OCI-LY3 (cell line): ENCODE results near the gene SAMD8.
A peak's percentile ranks its signal among the peaks of the same experiment; 100 is the strongest.
"Not testable (repeated sequence)": the region's sequence is repeated elsewhere in the genome, so short reads cannot be mapped to it uniquely, and the experiment has no call there.

Source experiments
- H2AFZ ChIP-seq: fragments of 200-600, 300-600 bp; shearing (Covaris generic); 2 replicates; pipeline ENCODE4 v1.6.0; 2014; ENCODE audit warnings: antibody characterized with exemption, low read depth, low read length
- H3K27ac ChIP-seq: fragments of 200-600, 300-600 bp; sonication (generic); 2 replicates; pipeline ENCODE4 v1.5.1; 2014; ENCODE audit warnings: mild to moderate bottlenecking, low read length, moderate library complexity, mixed read lengths
- H3K27me3 ChIP-seq: fragments of 200-600, 300-600 bp; sonication (generic); 2 replicates; pipeline ENCODE4 v1.6.1; 2014; ENCODE audit warnings: low read depth, low read length, mixed read lengths
- H3K36me3 ChIP-seq: fragments of 200-600, 300-600 bp; sonication (generic); replicated peaks from 2 replicates; pipeline ENCODE3; 2014; ENCODE audit warnings: low read depth, low read length, mixed read lengths
- H3K4me1 ChIP-seq: fragments of 300-600, 200-600 bp; sonication (generic); 2 replicates; pipeline ENCODE4 v1.6.1; 2014; ENCODE audit warnings: low read length, mixed read lengths
- H3K4me2 ChIP-seq: fragments of 200-600, 300-600 bp; sonication (generic); 2 replicates; pipeline ENCODE4 v1.6.1; 2014; ENCODE audit warnings: low read length, mixed read lengths
- H3K4me3 ChIP-seq: fragments of 300-600, 200-600 bp; sonication (generic); 2 replicates; pipeline ENCODE4 v1.5.1; 2014; ENCODE audit warnings: antibody characterized with exemption, mild to moderate bottlenecking, low read length, moderate library complexity
- H3K79me2 ChIP-seq: fragments of 300-600, 200-600 bp; shearing (Covaris generic); 2 replicates; pipeline ENCODE4 v1.6.1; 2014; ENCODE audit warnings: mild to moderate bottlenecking, low read length, mixed read lengths
- H3K9ac ChIP-seq: fragments of 300-600, 200-600 bp; shearing (Covaris generic); 2 replicates; pipeline ENCODE4 v1.6.0; 2014; ENCODE audit warnings: mild to moderate bottlenecking, low read length, moderate library complexity
- H3K9me3 ChIP-seq: fragments of 200-600, 300-600 bp; shearing (Covaris generic); 2 replicates; pipeline ENCODE4 v1.6.1; 2014; ENCODE audit warnings: low read length, mixed read lengths; ENCODE audit not compliant: insufficient read depth
- H4K20me1 ChIP-seq: fragments of 200-600, 300-600 bp; sonication (generic); 2 replicates; pipeline ENCODE4 v1.6.1; 2016; ENCODE audit warnings: low read length, mixed read lengths; ENCODE audit not compliant: insufficient read depth
- EZH2phosphoT487 ChIP-seq: fragments of 200-600 bp; shearing (Covaris generic); IDR thresholded peaks from 2 replicates; pipeline ENCODE4 v1.6.1; 2018; ENCODE audit warnings: antibody characterized with exemption, mixed run types, low read depth
- TF ChIP-seq, protein P1 (sequence below): fragments of 200-600, 300-600 bp; sonication (generic); IDR thresholded peaks from 2 replicates; pipeline ENCODE4 v1.5.1; 2014; ENCODE audit warnings: antibody characterized with exemption, low read length, low read depth

Gene SAMD8

GRCh38 chr10:75186310-75186709 is 74.9 kb downstream of the SAMD8 start:
- Histone ChIP-seq H3K27me3 (no peaks in the 10 kb centered on the region), H3K9me3 (no peaks in the 10 kb centered on the region), H3K36me3 (peaks cover 4% of the 10 kb centered on the region), H3K27ac (no peak overlapping the region), H4K20me1 (no peaks in the 10 kb centered on the region), H3K4me3 (no peak overlapping the region), H2AFZ (no peak overlapping the region), H3K4me2 (no peak overlapping the region), H3K79me2 (no peaks in the 10 kb centered on the region), H3K4me1 (no peaks in the 10 kb centered on the region), H3K9ac (no peak overlapping the region)
- no peak for TF ChIP-seq EZH2phosphoT487
- TF ChIP-seq, protein P1, sequence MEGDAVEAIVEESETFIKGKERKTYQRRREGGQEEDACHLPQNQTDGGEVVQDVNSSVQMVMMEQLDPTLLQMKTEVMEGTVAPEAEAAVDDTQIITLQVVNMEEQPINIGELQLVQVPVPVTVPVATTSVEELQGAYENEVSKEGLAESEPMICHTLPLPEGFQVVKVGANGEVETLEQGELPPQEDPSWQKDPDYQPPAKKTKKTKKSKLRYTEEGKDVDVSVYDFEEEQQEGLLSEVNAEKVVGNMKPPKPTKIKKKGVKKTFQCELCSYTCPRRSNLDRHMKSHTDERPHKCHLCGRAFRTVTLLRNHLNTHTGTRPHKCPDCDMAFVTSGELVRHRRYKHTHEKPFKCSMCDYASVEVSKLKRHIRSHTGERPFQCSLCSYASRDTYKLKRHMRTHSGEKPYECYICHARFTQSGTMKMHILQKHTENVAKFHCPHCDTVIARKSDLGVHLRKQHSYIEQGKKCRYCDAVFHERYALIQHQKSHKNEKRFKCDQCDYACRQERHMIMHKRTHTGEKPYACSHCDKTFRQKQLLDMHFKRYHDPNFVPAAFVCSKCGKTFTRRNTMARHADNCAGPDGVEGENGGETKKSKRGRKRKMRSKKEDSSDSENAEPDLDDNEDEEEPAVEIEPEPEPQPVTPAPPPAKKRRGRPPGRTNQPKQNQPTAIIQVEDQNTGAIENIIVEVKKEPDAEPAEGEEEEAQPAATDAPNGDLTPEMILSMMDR, result no peak

DNA sequence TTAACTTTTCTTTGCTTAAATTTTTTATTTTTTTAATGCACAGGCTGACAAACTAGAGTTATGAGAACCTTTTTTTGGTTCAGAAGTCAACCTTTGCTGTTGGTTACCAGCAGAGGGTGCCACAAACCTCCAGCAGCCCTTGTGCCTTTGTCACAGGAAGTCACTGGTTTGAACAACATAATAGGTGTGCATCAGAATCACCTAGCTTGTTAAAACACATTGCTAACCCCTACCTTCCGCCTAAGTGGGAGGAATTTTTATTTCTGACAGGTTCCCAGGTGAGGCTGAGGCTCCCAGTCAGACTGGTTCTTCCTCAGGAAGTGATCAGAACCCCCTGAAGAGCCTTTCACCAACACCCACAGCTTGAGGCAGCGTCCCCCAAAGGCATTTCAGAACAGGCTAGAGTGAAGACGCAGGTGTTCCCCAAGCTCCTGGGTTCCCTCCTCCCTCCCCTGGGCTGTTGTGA is 76.5 kb downstream of the SAMD8 start:
- Histone ChIP-seq H3K79me2 (no peaks in the 10 kb centered on the region), H3K9me3 (no peaks in the 10 kb centered on the region), H4K20me1 (no peaks in the 10 kb centered on the region), H3K27me3 (no peaks in the 10 kb centered on the region), H3K36me3 (no peaks in the 10 kb centered on the region), H3K27ac (no peak overlapping the region), H2AFZ (no peak overlapping the region), H3K4me3 (no peak overlapping the region), H3K4me1 (no peaks in the 10 kb centered on the region), H3K9ac (no peak overlapping the region), H3K4me2 (no peak overlapping the region)
- no peak for TF ChIP-seq EZH2phosphoT487
- TF ChIP-seq, protein P1, result peak; percentile 52

DNA sequence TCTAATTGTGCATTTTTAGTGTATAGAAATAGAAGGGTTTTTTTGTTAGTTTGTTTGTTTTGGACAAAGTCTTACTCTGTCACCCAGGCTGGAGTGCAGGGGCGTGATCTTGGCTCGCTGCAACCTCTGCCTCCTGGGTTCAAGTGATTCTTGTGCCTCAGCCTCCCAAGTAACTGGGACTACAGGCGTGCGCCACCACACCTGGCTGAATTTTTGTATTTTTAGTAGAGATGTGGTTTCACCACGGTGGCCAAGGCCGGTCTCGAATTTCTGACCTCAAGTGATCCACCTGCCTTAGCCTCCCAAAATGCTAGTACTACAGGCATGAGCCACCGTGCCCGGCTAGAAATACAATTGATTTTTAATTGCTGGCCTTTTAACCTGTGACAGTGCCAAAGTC is 77.1 kb downstream of the SAMD8 start:
- H3K36me3 ChIP-seq, H3K27ac ChIP-seq, H3K9ac ChIP-seq, H3K79me2 ChIP-seq, H3K9me3 ChIP-seq, H2AFZ ChIP-seq, H3K4me1 ChIP-seq, H4K20me1 ChIP-seq, H3K4me3 ChIP-seq, H3K27me3 ChIP-seq, H3K4me2 ChIP-seq: not testable (repeated sequence)

DNA sequence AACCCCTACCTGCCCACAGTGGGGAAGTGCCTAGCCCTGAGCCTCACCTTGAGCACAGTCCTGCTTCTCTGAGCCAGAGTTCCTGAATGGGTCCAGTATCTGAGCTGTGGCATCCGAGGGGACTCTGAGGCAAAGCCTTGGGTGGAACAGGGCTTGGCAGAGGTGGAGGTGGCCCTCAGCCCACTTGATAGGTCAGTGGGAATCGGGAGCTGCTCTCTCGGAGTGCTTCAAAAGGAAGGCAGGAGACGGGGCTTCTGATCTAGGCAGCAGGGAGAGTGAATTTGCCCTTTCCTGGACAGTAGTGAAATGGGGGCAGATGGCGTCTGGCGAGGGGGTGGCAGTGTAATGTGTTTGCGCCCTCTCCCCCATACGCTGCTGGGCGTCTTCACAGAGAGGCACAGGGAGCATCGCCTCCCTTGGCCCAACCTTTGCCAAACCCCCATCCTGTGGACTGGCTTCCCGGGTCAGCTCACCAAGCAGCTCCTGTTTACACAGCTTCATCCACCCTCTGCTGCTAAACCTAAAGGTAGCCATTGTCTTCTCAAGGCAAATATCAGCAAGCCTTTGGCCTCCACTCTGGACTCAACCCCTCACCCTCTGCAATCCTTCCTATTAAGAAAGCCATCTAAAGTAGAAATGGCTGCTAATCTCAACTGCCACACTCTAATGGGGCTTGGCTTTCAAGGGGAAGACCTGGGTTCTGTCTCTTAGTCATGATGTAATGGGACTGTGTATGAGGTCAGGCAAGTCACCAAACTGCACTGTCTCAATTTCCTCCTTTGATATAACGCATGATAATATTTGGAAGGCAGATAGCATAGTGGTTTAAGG is 78.0 kb downstream of the SAMD8 start:
- Histone ChIP-seq H3K36me3 (no peaks in the 10 kb centered on the region), H3K4me2 (no peak overlapping the region), H3K4me1 (no peaks in the 10 kb centered on the region), H2AFZ (no peak overlapping the region), H4K20me1 (no peaks in the 10 kb centered on the region), H3K27me3 (no peaks in the 10 kb centered on the region), H3K4me3 (no peak overlapping the region), H3K27ac (no peak overlapping the region), H3K79me2 (no peaks in the 10 kb centered on the region), H3K9me3 (no peaks in the 10 kb centered on the region), H3K9ac (no peak overlapping the region)
- TF ChIP-seq, protein P1, result no peak
- no peak for TF ChIP-seq EZH2phosphoT487
